GM10847 (cell line): Measurements from ENCODE around the gene SVIL.

Experiments
- POLR2A ChIP-seq: IDR thresholded peaks from 2 replicates; pipeline ENCODE4 v1.6.1; 2011; ENCODE audit not compliant: insufficient read length; ENCODE audit errors: extremely low read depth

Gene SVIL

DNA sequence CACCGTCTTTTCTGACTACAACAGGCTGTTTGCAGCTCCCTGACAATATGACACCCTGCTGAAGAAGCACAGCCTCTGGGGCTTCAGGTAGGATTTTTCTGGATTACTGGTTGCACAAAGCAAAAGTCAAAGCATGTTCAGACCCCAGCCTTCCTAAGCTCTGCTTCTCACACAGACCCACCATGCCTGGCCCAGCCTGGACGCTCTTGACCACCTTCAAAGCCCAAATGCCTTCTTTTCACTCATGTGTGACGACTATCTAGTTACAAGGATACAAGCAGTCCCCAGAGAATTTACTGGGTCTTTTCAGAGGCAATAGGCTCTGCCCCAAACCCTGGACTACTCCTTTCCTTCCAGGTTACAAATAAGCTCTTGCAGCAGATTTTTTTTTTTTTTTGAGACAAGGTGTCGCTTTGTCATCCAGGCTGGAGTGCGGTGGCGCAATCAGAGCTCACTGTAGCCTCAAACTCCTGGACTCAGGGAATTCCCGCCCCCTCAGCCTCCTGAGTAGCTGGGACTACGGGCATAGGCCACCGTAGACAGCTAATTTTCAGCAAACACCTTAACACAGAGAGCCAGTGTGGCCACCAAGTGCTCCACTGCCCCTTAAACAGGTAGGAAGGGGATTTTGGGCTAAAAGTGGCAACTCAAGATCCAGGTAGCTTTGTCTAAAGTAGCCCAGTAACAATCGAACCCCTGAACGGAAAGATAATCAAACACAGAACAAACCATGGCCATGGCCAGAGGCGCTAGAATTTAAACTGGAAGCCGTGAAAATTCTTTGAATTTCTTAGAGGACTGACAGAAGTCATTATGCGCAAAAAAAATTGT, 16.2 kb downstream of the SVIL start:
- no peak for TF ChIP-seq POLR2A

DNA sequence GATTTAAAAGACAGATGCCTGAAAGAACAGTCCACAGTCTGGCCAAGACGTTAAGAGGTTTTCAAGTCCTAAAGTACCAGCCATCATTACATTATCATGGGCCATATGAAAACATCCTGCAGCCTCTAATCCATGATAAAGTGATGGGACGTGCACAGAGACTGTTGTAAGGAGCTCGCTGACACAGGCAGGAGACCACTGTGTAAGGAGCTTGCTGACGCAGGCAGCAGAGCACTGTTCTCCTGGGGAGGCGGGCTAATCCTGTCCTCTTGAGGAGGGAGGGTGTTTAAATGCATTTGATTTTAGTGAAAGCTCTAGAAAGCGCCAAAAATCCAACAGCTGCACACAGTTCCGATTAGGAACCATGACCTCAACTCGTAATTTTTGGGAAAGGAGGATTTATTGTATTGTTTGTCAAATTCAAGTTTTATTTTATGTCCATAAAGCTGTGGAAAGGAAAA, 16.9 kb downstream of the SVIL start:
- TF ChIP-seq POLR2A = no peak

- TF ChIP-seq POLR2A = no peak
Measured at GRCh38 chr10:29616542-29616941, 18.2 kb downstream of the SVIL start.

DNA sequence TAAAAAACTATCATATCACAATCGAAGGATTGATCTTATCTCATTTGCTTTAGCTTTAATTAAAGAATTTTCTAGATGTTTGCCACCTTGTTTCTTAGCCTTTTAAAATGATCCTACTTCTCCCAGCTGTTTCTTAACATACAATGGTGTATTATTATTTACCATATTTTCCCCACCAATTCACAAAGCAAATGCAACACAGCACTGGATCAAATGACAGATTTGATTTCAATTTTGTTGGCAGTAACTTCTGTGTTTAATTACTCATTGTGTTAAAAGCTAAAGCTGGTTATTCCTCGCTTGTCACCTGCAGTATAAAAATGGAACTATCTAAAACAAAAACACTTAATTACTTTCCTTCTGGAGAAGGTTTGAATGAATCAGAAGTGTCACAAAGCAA, 19.6 kb downstream of the SVIL start:
- no peak for TF ChIP-seq POLR2A

- TF ChIP-seq POLR2A = no peak
Measured at GRCh38 chr10:29613791-29614190, 21.0 kb downstream of the SVIL start.

- no peak for TF ChIP-seq POLR2A
Measured at GRCh38 chr10:29613196-29613595, 21.6 kb downstream of the SVIL start.

DNA sequence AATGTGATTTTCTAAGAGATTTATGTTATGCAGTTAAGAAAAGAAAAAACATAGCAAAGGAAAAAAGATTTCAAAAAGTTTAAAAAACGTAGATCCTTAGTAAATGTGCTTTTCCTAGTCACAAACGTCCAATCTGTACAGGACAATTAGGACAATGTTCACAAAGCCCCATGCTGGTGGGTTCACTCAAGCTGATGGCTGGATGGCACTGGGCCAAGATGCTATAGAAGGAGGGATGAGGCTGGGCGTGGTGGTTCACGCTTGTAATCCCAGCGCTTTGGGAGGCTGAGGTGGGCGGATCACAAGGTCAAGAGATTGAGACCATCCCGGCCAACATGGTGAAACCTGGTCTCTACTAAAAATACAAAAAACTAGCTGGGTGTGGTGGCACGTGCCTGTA, 22.1 kb downstream of the SVIL start:
- TF ChIP-seq POLR2A = no peak

GRCh38 chr10:29611781-29612381, 22.9 kb downstream of the SVIL start:
- TF ChIP-seq POLR2A = no peak

DNA sequence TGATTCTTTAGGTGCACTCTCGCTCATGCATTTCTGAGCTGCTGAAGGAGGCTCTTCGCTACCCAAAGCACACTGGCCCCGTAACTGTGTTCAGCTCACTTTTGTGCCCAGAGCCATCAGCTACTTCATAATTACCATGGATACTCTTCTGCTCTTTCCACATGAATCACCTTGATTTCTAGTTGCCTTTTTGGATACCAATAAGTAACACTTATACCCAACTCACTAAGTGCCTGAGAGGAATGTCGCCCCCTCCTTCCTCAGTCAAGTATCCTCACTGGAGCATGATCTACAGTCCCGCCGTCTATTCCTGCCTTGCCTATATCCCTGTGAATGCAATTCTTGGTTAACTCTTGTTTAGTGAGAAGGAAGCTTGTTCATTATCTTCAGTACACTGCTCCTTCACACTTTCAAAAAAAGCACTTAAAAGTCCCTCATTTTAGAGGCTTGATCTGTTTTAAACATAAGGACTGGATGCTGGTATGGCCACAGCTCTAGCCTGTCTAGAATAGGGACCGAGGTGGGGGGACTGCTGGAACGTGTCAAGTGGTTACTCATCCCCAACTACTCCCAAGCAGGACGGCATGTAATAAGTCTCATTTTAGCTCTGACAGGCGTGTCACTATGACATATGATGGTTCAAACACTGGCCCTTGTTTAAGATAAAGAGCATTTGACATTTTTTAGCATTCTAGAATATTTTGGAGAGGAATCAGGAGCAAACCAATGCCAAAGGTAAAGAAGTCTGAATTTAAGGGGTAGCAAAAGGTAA, 23.7 kb downstream of the SVIL start:
- no peak for TF ChIP-seq POLR2A

GRCh38 chr10:29609696-29610095, 25.1 kb downstream of the SVIL start:
- no peak for TF ChIP-seq POLR2A

DNA sequence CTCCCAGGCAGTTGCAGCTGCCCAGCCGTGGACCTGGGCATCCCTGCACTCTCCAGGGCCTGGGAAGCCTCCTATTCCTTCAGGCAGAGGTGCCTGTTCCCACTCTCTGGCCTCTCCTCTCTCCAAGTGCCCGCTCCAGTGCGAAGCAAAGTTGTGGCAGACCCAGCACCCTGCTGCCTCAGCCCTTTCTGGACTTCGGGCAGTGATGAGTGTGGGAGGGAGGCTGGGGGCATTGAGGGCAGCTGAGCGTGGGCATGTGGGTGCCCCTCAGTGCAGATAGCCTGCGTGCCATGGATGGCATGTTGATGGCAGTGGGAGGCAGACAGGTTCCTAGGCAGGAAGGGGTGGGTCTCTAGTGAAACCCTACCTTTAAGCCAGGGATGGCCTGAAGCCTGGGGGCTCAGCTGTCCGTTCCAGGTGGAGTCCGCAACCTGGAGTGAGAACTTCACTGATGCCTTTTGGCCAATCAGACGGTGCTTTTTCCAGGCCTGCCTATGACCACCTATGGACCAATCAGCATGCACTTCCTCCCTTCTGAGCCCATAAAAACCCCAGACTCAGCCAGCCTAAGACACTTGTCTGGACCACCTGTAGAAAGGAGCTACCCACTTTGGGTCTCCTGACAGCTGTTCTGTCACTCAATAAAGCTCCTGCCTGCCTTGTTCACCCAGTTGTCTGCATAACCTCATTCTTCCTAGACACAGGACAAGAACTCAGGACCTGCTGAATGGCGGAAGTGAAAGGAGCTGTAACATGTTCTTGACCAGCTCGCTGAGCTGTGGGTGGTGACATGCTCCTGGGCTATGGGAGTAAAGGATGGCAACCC, 26.1 kb downstream of the SVIL start:
- TF ChIP-seq POLR2A = no peak

- TF ChIP-seq POLR2A = no peak
Measured at GRCh38 chr10:29608062-29608461, 26.7 kb downstream of the SVIL start.

GRCh38 chr10:29607576-29607975, 27.2 kb downstream of the SVIL start:
- no peak for TF ChIP-seq POLR2A

DNA sequence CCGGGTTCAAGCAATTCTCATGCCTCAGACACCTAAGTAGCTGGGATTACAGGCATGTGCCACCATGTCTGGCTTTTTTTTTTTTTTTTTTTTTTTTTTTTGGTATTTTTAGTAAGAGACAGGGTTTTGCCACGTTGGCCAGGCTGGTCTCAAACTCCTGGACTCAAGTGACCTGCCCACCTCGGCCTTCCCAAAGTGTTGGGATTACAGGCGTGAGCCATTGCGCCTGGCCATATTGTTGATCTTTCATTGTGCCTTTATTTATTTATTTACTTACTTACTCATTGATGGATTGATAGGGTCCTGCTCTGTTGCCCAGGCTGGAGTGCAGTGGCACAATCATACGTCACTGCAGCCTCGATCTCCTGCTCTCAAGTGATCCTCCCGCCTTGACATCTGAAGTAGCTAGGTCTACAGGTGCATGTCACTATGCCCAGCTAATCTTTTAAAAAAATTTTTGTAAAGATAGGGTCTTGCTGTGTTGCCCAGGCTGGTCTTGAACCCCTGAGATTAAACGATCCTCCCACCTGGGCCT, 30.4 kb downstream of the SVIL start:
- TF ChIP-seq POLR2A = no peak
